Measurements from ENCODE around the gene NHLRC4. TPM values are rescaled to one million over a fixed set of nuclear protein-coding genes. Genes with fewer than 3 reads are reported as not detected.

The NHLRC4 gene
- total RNA-seq, 4 donors from 2014 or later = 0.47 to 2.9 (median 0.87) TPM

DNA sequence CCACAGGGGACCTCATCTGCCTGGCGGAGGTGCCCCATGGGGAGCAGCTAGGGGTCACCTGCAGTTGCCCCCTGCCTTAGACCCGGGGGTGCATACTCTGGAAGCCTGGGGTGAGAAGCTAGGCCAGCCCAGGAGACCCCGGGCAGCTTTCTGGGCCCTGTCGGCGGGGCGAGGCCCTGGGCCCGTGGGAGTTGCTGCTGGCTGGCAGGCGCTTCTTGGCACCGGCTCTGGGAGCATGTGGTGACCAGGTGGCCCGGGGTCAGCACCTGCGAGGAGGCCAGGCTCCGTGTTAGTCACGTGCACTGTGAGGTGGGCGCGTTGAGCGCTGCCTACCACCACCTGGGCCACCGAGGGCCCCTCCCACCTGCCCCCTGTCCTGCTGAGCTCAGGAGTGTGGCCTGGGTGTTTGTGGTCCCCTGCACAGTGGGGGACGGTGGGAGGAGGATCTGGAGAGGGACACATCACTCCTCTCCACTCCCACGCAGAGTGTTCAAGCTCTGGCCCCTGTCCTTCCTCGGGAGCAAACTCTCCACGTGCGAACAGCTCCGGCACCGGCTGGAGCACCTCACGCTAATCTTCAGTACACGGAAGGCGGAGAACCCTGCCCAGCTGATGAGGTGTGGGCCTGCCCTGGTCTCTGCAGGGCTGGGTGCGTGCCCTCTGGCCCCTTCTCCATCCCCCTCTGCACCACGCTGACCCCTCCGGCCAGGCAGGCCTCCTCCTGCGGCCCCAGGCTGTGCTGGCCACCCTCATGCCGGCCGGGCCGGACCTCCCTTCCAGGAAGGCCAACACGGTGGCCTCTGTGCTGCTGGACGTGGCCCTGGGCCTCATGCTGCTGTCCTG lies 8.8 kb downstream of the NHLRC4 start:
- ATAC-seq = no peak
- H3K36me3 ChIP-seq = peaks cover 0 to 47% of the 10 kb centered on the region in 2 donors
- H3K27ac ChIP-seq = no peak overlapping the region
- H3K4me3 ChIP-seq = no peak overlapping the region
- no CpG with 5 or more reads among the region's 36 CpGs for WGBS, 2 donors (ENCODE audit: low coverage in 1 of 2)
- TF ChIP-seq EP300 (IDR thresholded peaks at IDR 0.05) = no peak
- TF ChIP-seq POLR2AphosphoS5 (IDR thresholded peaks at IDR 0.05) = no peak
- TF ChIP-seq POLR2A (IDR thresholded peaks at IDR 0.05) = no peak
- TF ChIP-seq, protein P1, sequence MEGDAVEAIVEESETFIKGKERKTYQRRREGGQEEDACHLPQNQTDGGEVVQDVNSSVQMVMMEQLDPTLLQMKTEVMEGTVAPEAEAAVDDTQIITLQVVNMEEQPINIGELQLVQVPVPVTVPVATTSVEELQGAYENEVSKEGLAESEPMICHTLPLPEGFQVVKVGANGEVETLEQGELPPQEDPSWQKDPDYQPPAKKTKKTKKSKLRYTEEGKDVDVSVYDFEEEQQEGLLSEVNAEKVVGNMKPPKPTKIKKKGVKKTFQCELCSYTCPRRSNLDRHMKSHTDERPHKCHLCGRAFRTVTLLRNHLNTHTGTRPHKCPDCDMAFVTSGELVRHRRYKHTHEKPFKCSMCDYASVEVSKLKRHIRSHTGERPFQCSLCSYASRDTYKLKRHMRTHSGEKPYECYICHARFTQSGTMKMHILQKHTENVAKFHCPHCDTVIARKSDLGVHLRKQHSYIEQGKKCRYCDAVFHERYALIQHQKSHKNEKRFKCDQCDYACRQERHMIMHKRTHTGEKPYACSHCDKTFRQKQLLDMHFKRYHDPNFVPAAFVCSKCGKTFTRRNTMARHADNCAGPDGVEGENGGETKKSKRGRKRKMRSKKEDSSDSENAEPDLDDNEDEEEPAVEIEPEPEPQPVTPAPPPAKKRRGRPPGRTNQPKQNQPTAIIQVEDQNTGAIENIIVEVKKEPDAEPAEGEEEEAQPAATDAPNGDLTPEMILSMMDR (IDR thresholded peaks at IDR 0.05) = no peak
- peaks cover 0 to 31% (median 1%) of the 10 kb centered on the region in 3 donors for H3K4me1 ChIP-seq
- no peaks in the 10 kb centered on the region for H3K9me3 ChIP-seq
- H3K27me3 ChIP-seq = no peaks in the 10 kb centered on the region

DNA sequence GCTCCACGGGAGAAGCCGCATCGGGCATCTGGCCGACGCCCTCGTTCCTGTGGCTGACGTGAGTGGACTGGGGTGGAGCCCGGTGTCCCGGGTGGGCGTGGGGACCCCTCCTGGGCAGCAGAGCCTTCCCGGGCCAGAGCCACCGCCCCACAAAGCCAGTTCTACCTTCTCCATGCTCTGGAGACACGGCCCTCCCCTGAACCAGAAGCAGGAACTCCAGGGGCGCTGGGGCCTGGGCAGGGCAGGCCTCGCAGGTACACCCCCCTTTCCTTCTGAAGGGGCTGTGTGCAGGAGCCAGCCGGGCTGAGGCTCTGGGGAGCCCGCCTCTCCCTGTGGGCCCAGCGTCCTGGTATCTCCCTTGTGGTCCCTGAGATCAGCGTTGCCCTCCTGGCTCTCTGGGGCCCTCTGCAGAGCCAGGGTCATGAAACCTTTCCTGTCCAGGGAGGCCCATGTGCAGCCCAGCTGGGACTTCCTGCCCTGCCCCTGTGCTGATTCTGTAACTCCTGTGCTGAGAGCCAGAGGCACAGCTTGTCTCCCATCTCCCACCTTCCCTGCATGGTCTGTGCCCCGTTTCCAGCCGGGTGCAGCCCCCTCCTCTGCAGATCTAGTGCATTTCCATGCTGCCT lies 9.5 kb downstream of the NHLRC4 start:
- peaks cover 0 to 23% (median 0%) of the 10 kb centered on the region in 3 donors for H3K4me1 ChIP-seq
- no peak overlapping the region for H3K4me3 ChIP-seq
- WGBS, 2 donors (ENCODE audit: low coverage in 1 of 2) = 63 to 68% methylated on average over 2 of the region's 21 CpGs
- TF ChIP-seq EP300 (IDR thresholded peaks at IDR 0.05) = no peak
- TF ChIP-seq POLR2AphosphoS5 (IDR thresholded peaks at IDR 0.05) = no peak
- TF ChIP-seq POLR2A (IDR thresholded peaks at IDR 0.05) = no peak
- TF ChIP-seq, protein P1 (IDR thresholded peaks at IDR 0.05) = no peak
- H3K36me3 ChIP-seq = peaks cover 0 to 54% of the 10 kb centered on the region in 2 donors
- no peak overlapping the region for H3K27ac ChIP-seq
- H3K27me3 ChIP-seq = no peaks in the 10 kb centered on the region
- H3K9me3 ChIP-seq = no peaks in the 10 kb centered on the region
- ATAC-seq = no peak

DNA sequence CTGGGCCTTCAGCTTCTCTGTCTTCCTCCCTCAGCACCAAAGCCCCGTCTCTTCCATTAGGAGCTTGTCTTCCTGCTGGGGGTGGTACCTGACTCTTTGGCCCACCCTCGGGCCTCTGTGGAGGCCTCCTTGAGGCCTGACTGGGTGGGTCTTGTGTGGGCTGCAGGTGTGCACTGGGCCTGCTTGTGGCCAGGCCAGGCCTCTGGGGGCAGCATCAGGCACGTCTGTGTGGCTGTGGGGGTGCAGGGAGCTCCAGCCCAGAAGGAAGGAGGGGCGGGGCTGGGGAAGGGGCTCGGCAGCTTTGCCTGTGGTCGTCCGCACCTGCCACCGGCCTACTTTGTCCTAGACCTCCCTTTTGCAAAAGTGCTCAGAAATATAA lies 10.0 kb downstream of the NHLRC4 start:
- Histone ChIP-seq H3K27me3 (no peaks in the 10 kb centered on the region), H3K36me3 (peaks cover 0 to 53% of the 10 kb centered on the region in 2 donors), H3K9me3 (no peaks in the 10 kb centered on the region), H3K4me1 (peaks cover 0 to 19% (median 0%) of the 10 kb centered on the region in 3 donors), H3K27ac (no peak overlapping the region), H3K4me3 (no peak overlapping the region)
- TF ChIP-seq POLR2A (IDR thresholded peaks at IDR 0.05) (no peak), POLR2AphosphoS5 (IDR thresholded peaks at IDR 0.05) (no peak), EP300 (IDR thresholded peaks at IDR 0.05) (no peak)
- TF ChIP-seq, protein P1 (IDR thresholded peaks at IDR 0.05) = no peak
- no peak for ATAC-seq
- 48 to 58% methylated on average over 4 to 6 of the region's 8 CpGs for WGBS, 2 donors (ENCODE audit: low coverage in 1 of 2)

DNA sequence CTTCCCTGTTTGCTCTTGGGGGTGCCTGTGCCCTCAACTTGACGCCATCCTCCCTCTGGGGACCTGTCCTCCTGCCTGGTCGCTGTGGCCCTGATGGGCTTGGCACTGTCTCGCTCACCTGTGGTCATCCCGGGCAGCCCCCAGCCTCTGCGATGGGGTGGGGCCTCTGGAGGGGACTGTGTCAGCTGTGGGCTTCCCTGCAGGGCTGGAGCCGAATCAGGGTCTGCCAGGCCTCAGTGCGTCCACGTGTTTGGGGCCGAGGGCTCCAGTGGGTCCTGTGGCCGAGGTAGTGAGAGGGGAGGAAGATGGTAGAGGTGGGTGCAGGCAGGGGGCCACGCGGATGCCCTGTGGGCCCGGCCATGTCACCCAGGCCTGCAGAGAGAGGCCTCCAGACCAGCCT lies 11.0 kb downstream of the NHLRC4 start:
- H3K27ac ChIP-seq = no peak overlapping the region
- TF ChIP-seq POLR2AphosphoS5 (IDR thresholded peaks at IDR 0.05) = no peak
- TF ChIP-seq, protein P1 (IDR thresholded peaks at IDR 0.05) = no peak
- TF ChIP-seq POLR2A (IDR thresholded peaks at IDR 0.05) = no peak
- no peak for TF ChIP-seq EP300 (IDR thresholded peaks at IDR 0.05)
- no peaks in the 10 kb centered on the region for H3K9me3 ChIP-seq
- no CpG with 5 or more reads among the region's 13 CpGs for WGBS, 2 donors (ENCODE audit: low coverage in 1 of 2)
- ATAC-seq = no peak
- H3K27me3 ChIP-seq = no peaks in the 10 kb centered on the region
- H3K4me3 ChIP-seq = no peak overlapping the region
- H3K4me1 ChIP-seq = peaks cover 0 to 19% (median 0%) of the 10 kb centered on the region in 3 donors
- peaks cover 0 to 53% of the 10 kb centered on the region in 2 donors for H3K36me3 ChIP-seq
